ENCODE results near the gene NUP98.

The NUP98 gene

DNA sequence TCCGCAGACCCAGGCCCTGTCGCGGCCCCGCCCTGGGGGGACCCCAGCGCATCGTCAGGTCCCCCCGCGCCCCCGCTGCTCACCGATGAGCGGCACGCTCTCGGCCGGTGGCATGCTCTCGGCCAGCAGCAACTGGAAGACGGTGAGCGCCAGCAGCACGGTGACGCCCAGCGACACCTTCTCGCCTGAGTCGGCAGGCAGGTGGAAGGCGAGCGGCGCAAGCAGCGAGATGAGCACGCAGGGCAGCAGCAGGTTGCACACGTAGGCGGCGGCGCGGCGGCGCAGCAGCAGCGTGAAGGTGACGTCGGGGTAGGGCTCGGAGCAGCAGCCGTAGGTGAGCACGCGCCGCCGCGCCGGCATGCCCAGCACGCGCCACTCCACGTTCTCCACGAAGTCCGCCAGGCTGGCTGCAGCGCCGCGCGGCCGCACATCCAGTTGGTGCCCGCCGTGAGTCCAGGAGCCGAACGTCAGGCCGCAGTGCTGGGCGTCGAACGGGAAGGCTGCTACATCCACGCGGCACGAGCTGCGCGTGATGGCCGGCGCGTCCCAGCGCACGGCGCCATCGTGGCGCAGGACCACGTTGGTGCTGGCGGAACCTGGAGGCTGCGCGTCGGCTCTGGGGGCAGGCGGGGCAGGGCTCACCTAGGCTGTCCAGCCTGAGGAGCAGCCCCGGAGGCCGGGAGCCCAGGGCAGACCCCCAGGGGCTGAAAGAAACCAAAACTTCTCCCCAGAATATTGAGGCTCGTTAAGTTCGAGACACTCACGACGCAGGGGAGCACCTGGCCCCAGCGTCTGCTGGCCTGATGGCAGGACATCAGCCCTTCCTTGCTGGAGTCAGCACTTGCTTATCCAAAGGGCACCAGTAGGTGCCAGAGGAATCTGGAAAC is 130.0 kb downstream of the NUP98 start:
- Histone ChIP-seq H3F3A (ENCODE audit: low read depth) (no peaks in the 10 kb centered on the region), H3K9me3 (ENCODE audit: insufficient read depth, low read depth, low read length) (no peaks in the 10 kb centered on the region), H3K4me3 (ENCODE audit: low read length, poor library complexity, severe bottlenecking) (no peak overlapping the region), H3K9me2 (replicated peaks; ENCODE audit: low read depth, low read length) (no peaks in the 10 kb centered on the region), H2AFZ (ENCODE audit: low read length) (no peak overlapping the region), H3K4me2 (ENCODE audit: low read depth, low read length, poor library complexity, severe bottlenecking) (no peak overlapping the region), H3K4me1 (ENCODE audit: insufficient read depth, low read length, poor library complexity, severe bottlenecking) (no peaks in the 10 kb centered on the region), H3K27me3 (ENCODE audit: insufficient read depth, low read length, poor library complexity, severe bottlenecking) (no peaks in the 10 kb centered on the region), H3K9ac (ENCODE audit: low read depth, low read length, poor library complexity, severe bottlenecking) (no peak overlapping the region), H4K20me1 (ENCODE audit: insufficient read depth, low read length, poor library complexity, severe bottlenecking) (no peaks in the 10 kb centered on the region), H3K36me3 (ENCODE audit: insufficient read depth, low read length) (peaks cover 13% of the 10 kb centered on the region; the same call in 1 of the 2 replicates), H3K79me2 (ENCODE audit: insufficient read depth, low read length) (no peaks in the 10 kb centered on the region)
- TF ChIP-seq EZH2phosphoT487 (IDR thresholded peaks at IDR 0.05; ENCODE audit: borderline replicate concordance) = no peak
- TF ChIP-seq CTCF (conservative IDR thresholded peaks at IDR 0.05; ENCODE audit: low read length) = no peak

DNA sequence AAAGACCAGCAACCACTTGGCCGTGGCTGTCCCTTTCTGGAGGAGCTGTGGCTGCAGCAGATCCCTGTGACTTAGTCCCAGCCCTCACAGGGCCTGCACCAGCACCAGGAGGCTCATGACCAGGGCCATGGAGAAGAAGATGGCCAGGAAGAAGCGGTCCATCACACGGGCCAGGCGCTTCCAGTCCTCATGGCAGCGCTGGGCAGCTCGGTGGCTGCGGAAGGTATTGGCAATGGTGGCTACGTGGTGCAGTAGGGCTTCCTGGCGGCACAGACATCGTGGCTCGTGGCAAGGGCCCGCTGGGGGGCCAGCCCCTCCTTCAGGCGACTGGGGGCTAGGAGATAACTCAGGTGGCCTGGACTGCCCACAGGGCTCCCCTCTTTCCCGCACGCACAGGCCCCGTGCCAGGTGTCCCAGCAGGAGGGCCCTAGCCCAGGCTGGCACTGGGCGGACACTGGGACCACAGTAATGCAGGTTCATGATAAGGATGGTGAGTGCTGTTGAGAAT is 131.3 kb downstream of the NUP98 start:
- Histone ChIP-seq H3K79me2 (ENCODE audit: insufficient read depth, low read length) (no peaks in the 10 kb centered on the region), H3K4me1 (ENCODE audit: insufficient read depth, low read length, poor library complexity, severe bottlenecking) (no peaks in the 10 kb centered on the region), H4K20me1 (ENCODE audit: insufficient read depth, low read length, poor library complexity, severe bottlenecking) (no peaks in the 10 kb centered on the region), H3K9me3 (ENCODE audit: insufficient read depth, low read depth, low read length) (no peaks in the 10 kb centered on the region), H3K4me2 (ENCODE audit: low read depth, low read length, poor library complexity, severe bottlenecking) (no peak overlapping the region), H3F3A (ENCODE audit: low read depth) (no peaks in the 10 kb centered on the region), H3K9ac (ENCODE audit: low read depth, low read length, poor library complexity, severe bottlenecking) (no peak overlapping the region), H3K27me3 (ENCODE audit: insufficient read depth, low read length, poor library complexity, severe bottlenecking) (no peaks in the 10 kb centered on the region), H3K4me3 (ENCODE audit: low read length, poor library complexity, severe bottlenecking) (no peak overlapping the region), H3K36me3 (ENCODE audit: insufficient read depth, low read length) (peaks cover 2% of the 10 kb centered on the region; the same call in 1 of the 2 replicates), H3K9me2 (replicated peaks; ENCODE audit: low read depth, low read length) (no peaks in the 10 kb centered on the region), H2AFZ (ENCODE audit: low read length) (no peak overlapping the region)
- TF ChIP-seq EZH2phosphoT487 (IDR thresholded peaks at IDR 0.05; ENCODE audit: borderline replicate concordance) (no peak), CTCF (conservative IDR thresholded peaks at IDR 0.05; ENCODE audit: low read length) (no peak)

- H3K4me3 ChIP-seq (ENCODE audit: low read length, poor library complexity, severe bottlenecking) = no peak overlapping the region
- no peak overlapping the region for H3K4me2 ChIP-seq (ENCODE audit: low read depth, low read length, poor library complexity, severe bottlenecking)
- no peaks in the 10 kb centered on the region for H3K4me1 ChIP-seq (ENCODE audit: insufficient read depth, low read length, poor library complexity, severe bottlenecking)
- H3F3A ChIP-seq (ENCODE audit: low read depth) = no peaks in the 10 kb centered on the region
- no peak overlapping the region for H3K9ac ChIP-seq (ENCODE audit: low read depth, low read length, poor library complexity, severe bottlenecking)
- no peaks in the 10 kb centered on the region for H3K9me3 ChIP-seq (ENCODE audit: insufficient read depth, low read depth, low read length)
- TF ChIP-seq EZH2phosphoT487 (IDR thresholded peaks at IDR 0.05; ENCODE audit: borderline replicate concordance) = no peak
- TF ChIP-seq CTCF (conservative IDR thresholded peaks at IDR 0.05; ENCODE audit: low read length) = no peak
- no peaks in the 10 kb centered on the region; the same call in 1 of the 2 replicates for H3K36me3 ChIP-seq (ENCODE audit: insufficient read depth, low read length)
- H3K9me2 ChIP-seq (replicated peaks; ENCODE audit: low read depth, low read length) = no peaks in the 10 kb centered on the region
- H3K79me2 ChIP-seq (ENCODE audit: insufficient read depth, low read length) = no peaks in the 10 kb centered on the region
- H2AFZ ChIP-seq (ENCODE audit: low read length) = no peak overlapping the region
- H3K27me3 ChIP-seq (ENCODE audit: insufficient read depth, low read length, poor library complexity, severe bottlenecking) = no peaks in the 10 kb centered on the region
- no peaks in the 10 kb centered on the region for H4K20me1 ChIP-seq (ENCODE audit: insufficient read depth, low read length, poor library complexity, severe bottlenecking)
Measured at GRCh38 chr11:3665336-3666022, 131.9 kb downstream of the NUP98 start.
